NCI-H446 (cell line): ENCODE results near the gene NELL2.
"Not testable (repeated sequence)": the region's sequence is repeated elsewhere in the genome, so short reads cannot be mapped to it uniquely, and the experiment has no call there.

Experiments used
- DNase-seq, 2 experiments: peaks; one replicate each; lab custom pipeline; 2025; lab: John Stamatoyannopoulos, UW

NELL2 gene

GRCh38 chr12:44875954-44876543, at the start of gene NELL2:
NELL2 (minus strand) TSS chr12:44876315; CDS start chr12:44875869, 446 bp downstream.
- peak; percentile 74 to 88 for DNase-seq

- no peak for DNase-seq
Observed at GRCh38 chr12:44921736-44922135, 45.6 kb upstream of the NELL2 start.

- DNase-seq: no peak
Observed at GRCh38 chr12:44917141-44917540, 41.0 kb upstream of the NELL2 start.

- no peak for DNase-seq
Observed at GRCh38 chr12:44915958-44916357, 39.8 kb upstream of the NELL2 start.

- DNase-seq: no peak
Observed at GRCh38 chr12:44904321-44904720, 28.2 kb upstream of the NELL2 start.

GRCh38 chr12:44898108-44898507, 22.0 kb upstream of the NELL2 start:
- not testable (repeated sequence) for DNase-seq

GRCh38 chr12:44889926-44890325, 13.8 kb upstream of the NELL2 start:
- no peak for DNase-seq

- DNase-seq: no peak
Observed at GRCh38 chr12:44889162-44889561, 13.0 kb upstream of the NELL2 start.

- no peak for DNase-seq
Observed at GRCh38 chr12:44885902-44886301, 9.8 kb upstream of the NELL2 start.

GRCh38 chr12:44881197-44881596, 5.1 kb upstream of the NELL2 start:
- no peak for DNase-seq

GRCh38 chr12:44876544-44877410, 662 bp upstream of the NELL2 start:
- DNase-seq: peak; percentile 74

GRCh38 chr12:44875417-44875953, 630 bp downstream of the NELL2 start:
- DNase-seq: peak; percentile 27 to 35

GRCh38 chr12:44874981-44875416, 1.1 kb downstream of the NELL2 start:
- DNase-seq: no peak

GRCh38 chr12:44873898-44874297, 2.2 kb downstream of the NELL2 start:
- DNase-seq: peak in 1 of 2 experiments; percentile 16

- no peak for DNase-seq
Observed at GRCh38 chr12:44869503-44869902, 6.6 kb downstream of the NELL2 start.

GRCh38 chr12:44863867-44864266, 12.2 kb downstream of the NELL2 start:
- DNase-seq: no peak

GRCh38 chr12:44859998-44860689, 16.0 kb downstream of the NELL2 start:
- DNase-seq: no peak

- no peak for DNase-seq
Observed at GRCh38 chr12:44858226-44858855, 17.8 kb downstream of the NELL2 start.

GRCh38 chr12:44852483-44852882, 23.6 kb downstream of the NELL2 start:
- DNase-seq: peak in 1 of 2 experiments; percentile 8

- peak; percentile 11 to 80 for DNase-seq
Observed at GRCh38 chr12:44851586-44851985, 24.5 kb downstream of the NELL2 start.

- no peak for DNase-seq
Observed at GRCh38 chr12:44848703-44849085, 27.4 kb downstream of the NELL2 start.
